Activated naive CD4-positive, alpha-beta T cell treated with anti-CD3 and anti-CD28 coated beads, Interleukin-2, amount 50 U/mL, for 16 hours (primary cell): ENCODE results near the gene CD96.
"Not testable (repeated sequence)": the region's sequence is repeated elsewhere in the genome, so short reads cannot be mapped to it uniquely, and the experiment has no call there.

Source experiments
- DNase-seq: peaks from one replicate; pipeline ENCODE4 v3.0.0-alpha.2; 2020

CD96 gene

GRCh38 chr3:111630638-111631037, 88.6 kb downstream of the CD96 start:
- DNase-seq = not testable (repeated sequence)

- DNase-seq = no peak
These were observed 93.4 kb downstream of the CD96 start for GRCh38 chr3:111635403-111635802.

- no peak for DNase-seq
These were observed 94.4 kb downstream of the CD96 start for GRCh38 chr3:111636366-111636885.

- DNase-seq = no peak
These were observed 97.3 kb downstream of the CD96 start for GRCh38 chr3:111639316-111639715.

- DNase-seq = no peak
These were observed 107.1 kb downstream of the CD96 start for GRCh38 chr3:111648991-111649579.

GRCh38 chr3:111650378-111651275, 108.6 kb downstream of the CD96 start:
- no peak for DNase-seq

GRCh38 chr3:111652492-111653180, 110.6 kb downstream of the CD96 start:
- no peak for DNase-seq

- no peak for DNase-seq
These were observed 111.8 kb downstream of the CD96 start for GRCh38 chr3:111653766-111654165.

GRCh38 chr3:111662012-111662411, 120.0 kb downstream of the CD96 start:
- no peak for DNase-seq

GRCh38 chr3:111662907-111663306, 120.9 kb downstream of the CD96 start:
- no peak for DNase-seq

- DNase-seq = no peak
These were observed 124.2 kb downstream of the CD96 start for GRCh38 chr3:111666041-111666735.

- DNase-seq = no peak
These were observed 125.2 kb downstream of the CD96 start for GRCh38 chr3:111667170-111667569.

- DNase-seq = peak; percentile 65
These were observed 125.7 kb downstream of the CD96 start for GRCh38 chr3:111667621-111668239.

- no peak for DNase-seq
These were observed 126.3 kb downstream of the CD96 start for GRCh38 chr3:111668326-111668725.

- no peak for DNase-seq
These were observed 127.0 kb downstream of the CD96 start for GRCh38 chr3:111668888-111669488.

GRCh38 chr3:111669926-111670630, 128.1 kb downstream of the CD96 start:
- DNase-seq = no peak

- DNase-seq = not testable (repeated sequence)
These were observed 130.5 kb downstream of the CD96 start for GRCh38 chr3:111672461-111672860.

- DNase-seq = no peak
These were observed 133.8 kb downstream of the CD96 start for GRCh38 chr3:111675846-111676210.

- DNase-seq = no peak
These were observed 134.4 kb downstream of the CD96 start for GRCh38 chr3:111676211-111677006.

- DNase-seq = no peak
These were observed 135.0 kb downstream of the CD96 start for GRCh38 chr3:111677007-111677392.
